ENCODE results near the gene ZNF410.

ZNF410 gene

GRCh38 chr14:73877790-73878189, 8.9 kb upstream of the ZNF410 start:
- H3K79me2 ChIP-seq (ENCODE audit: low read length): no peaks in the 10 kb centered on the region
- H3K27ac ChIP-seq (ENCODE audit: low read length): no peak overlapping the region
- no peak for TF ChIP-seq EZH2phosphoT487 (IDR thresholded peaks at IDR 0.05; ENCODE audit: low read depth)
- no peak for TF ChIP-seq CTCF (IDR thresholded peaks at IDR 0.05; ENCODE audit: low read depth, low read length)
- H3K4me2 ChIP-seq (ENCODE audit: low read length): no peak overlapping the region
- no peaks in the 10 kb centered on the region for H3K4me1 ChIP-seq (ENCODE audit: low read length)
- H2AFZ ChIP-seq (ENCODE audit: low read depth, low read length): no peak overlapping the region
- peaks cover 3% of the 10 kb centered on the region for H3K36me3 ChIP-seq (replicated peaks; ENCODE audit: low read depth, low read length)
- no peaks in the 10 kb centered on the region for H4K20me1 ChIP-seq (ENCODE audit: insufficient read depth, low read length)
- no peaks in the 10 kb centered on the region for H3K9me3 ChIP-seq (ENCODE audit: insufficient read depth, low read length)
- no peak overlapping the region for H3K9ac ChIP-seq (ENCODE audit: low read length)
- H3K27me3 ChIP-seq (ENCODE audit: low read depth, low read length): no peaks in the 10 kb centered on the region
- no peak overlapping the region for H3K4me3 ChIP-seq (ENCODE audit: low read length)

GRCh38 chr14:73878436-73878835, 8.2 kb upstream of the ZNF410 start:
- Histone ChIP-seq H3K4me3 (ENCODE audit: low read length) (no peak overlapping the region), H3K27ac (ENCODE audit: low read length) (no peak overlapping the region), H3K79me2 (ENCODE audit: low read length) (no peaks in the 10 kb centered on the region), H3K27me3 (ENCODE audit: low read depth, low read length) (no peaks in the 10 kb centered on the region), H3K9ac (ENCODE audit: low read length) (no peak overlapping the region), H2AFZ (ENCODE audit: low read depth, low read length) (no peak overlapping the region), H3K4me2 (ENCODE audit: low read length) (no peak overlapping the region), H4K20me1 (ENCODE audit: insufficient read depth, low read length) (no peaks in the 10 kb centered on the region), H3K4me1 (ENCODE audit: low read length) (no peaks in the 10 kb centered on the region), H3K9me3 (ENCODE audit: insufficient read depth, low read length) (no peaks in the 10 kb centered on the region), H3K36me3 (replicated peaks; ENCODE audit: low read depth, low read length) (peaks cover 3% of the 10 kb centered on the region)
- TF ChIP-seq CTCF (IDR thresholded peaks at IDR 0.05; ENCODE audit: low read depth, low read length) (no peak), EZH2phosphoT487 (IDR thresholded peaks at IDR 0.05; ENCODE audit: low read depth) (no peak)

DNA sequence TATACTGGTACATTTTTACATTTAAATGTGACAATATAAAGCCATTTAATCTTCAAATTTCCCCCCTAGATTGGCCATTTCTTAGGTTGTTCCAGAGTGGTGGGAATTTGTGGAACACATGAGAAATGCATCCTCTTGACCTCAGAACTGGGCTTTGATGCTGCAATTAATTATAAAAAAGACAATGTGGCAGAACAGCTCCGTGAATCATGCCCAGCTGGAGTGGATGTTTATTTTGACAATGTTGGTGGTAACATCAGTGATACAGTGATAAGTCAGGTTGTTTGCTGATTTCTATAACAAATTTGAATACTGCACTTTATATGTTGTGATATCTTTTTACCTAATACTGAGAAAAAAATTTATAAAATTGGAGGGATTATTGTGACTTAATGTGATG, 7.6 kb upstream of the ZNF410 start:
- no peak overlapping the region for H3K4me3 ChIP-seq (ENCODE audit: low read length)
- no peaks in the 10 kb centered on the region for H3K27me3 ChIP-seq (ENCODE audit: low read depth, low read length)
- no peak overlapping the region for H3K4me2 ChIP-seq (ENCODE audit: low read length)
- no peaks in the 10 kb centered on the region for H3K9me3 ChIP-seq (ENCODE audit: insufficient read depth, low read length)
- H3K27ac ChIP-seq (ENCODE audit: low read length): no peak overlapping the region
- no peaks in the 10 kb centered on the region for H4K20me1 ChIP-seq (ENCODE audit: insufficient read depth, low read length)
- H3K79me2 ChIP-seq (ENCODE audit: low read length): no peaks in the 10 kb centered on the region
- no peak overlapping the region for H3K9ac ChIP-seq (ENCODE audit: low read length)
- no peak overlapping the region for H2AFZ ChIP-seq (ENCODE audit: low read depth, low read length)
- TF ChIP-seq CTCF (IDR thresholded peaks at IDR 0.05; ENCODE audit: low read depth, low read length): no peak
- no peak for TF ChIP-seq EZH2phosphoT487 (IDR thresholded peaks at IDR 0.05; ENCODE audit: low read depth)
- peaks cover 3% of the 10 kb centered on the region for H3K36me3 ChIP-seq (replicated peaks; ENCODE audit: low read depth, low read length)
- no peaks in the 10 kb centered on the region for H3K4me1 ChIP-seq (ENCODE audit: low read length)

DNA sequence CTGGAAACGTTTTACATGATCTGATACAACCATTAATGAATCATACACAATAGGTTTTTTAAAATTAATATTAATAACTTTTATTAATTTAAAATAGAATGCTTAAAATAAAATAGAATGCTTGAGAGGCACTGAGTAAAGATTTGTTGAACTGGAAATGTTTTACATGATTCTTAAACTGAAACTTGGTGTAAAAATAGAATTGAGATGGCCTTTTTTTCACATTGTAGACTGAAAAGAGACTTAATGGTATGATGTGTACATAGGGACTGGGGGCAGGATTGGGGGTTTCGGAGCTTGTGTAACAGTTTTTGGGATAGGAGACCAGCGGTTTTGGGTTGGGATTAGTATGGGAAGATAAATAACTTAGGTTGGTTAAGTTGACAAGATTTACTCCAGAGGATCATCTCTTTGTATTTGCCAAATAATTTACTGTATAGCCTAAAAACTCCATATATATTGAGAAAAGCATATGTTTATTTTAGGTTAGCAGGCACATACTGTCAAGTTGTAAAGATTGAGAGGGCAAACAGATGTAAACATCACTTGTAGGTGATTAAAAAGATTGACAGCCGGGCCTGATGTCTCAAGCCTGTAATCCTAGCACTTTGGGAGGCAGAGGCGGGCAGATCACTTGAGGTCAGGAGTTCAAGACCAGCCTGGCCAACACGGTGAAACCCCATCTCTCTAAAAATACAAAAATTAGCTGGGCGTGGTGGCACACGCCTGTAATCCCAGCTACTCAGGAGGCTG, 2.0 kb upstream of the ZNF410 start:
- no peaks in the 10 kb centered on the region for H3K27me3 ChIP-seq (ENCODE audit: low read depth, low read length)
- no peak overlapping the region for H2AFZ ChIP-seq (ENCODE audit: low read depth, low read length)
- peaks cover 42% of the 10 kb centered on the region for H3K79me2 ChIP-seq (ENCODE audit: low read length)
- H3K4me1 ChIP-seq (ENCODE audit: low read length): peaks cover 24% of the 10 kb centered on the region
- H4K20me1 ChIP-seq (ENCODE audit: insufficient read depth, low read length): no peaks in the 10 kb centered on the region; the same call in 1 of the 2 replicates
- no peak overlapping the region for H3K9ac ChIP-seq (ENCODE audit: low read length)
- H3K9me3 ChIP-seq (ENCODE audit: insufficient read depth, low read length): no peaks in the 10 kb centered on the region
- no peak overlapping the region for H3K27ac ChIP-seq (ENCODE audit: low read length)
- H3K4me2 ChIP-seq (ENCODE audit: low read length): no peak overlapping the region
- no peak for TF ChIP-seq EZH2phosphoT487 (IDR thresholded peaks at IDR 0.05; ENCODE audit: low read depth)
- TF ChIP-seq CTCF (IDR thresholded peaks at IDR 0.05; ENCODE audit: low read depth, low read length): no peak
- H3K36me3 ChIP-seq (replicated peaks; ENCODE audit: low read depth, low read length): no peaks in the 10 kb centered on the region
- no peak overlapping the region for H3K4me3 ChIP-seq (ENCODE audit: low read length)

All from OCI-LY3 (cell line).